Endodermal cell (in vitro differentiated cells): Measurements from ENCODE around the gene FBXL13. TPM values are rescaled to one million over a fixed set of nuclear protein-coding genes. Genes with fewer than 3 reads are reported as not detected.
"Not testable (repeated sequence)": the region's sequence is repeated elsewhere in the genome, so short reads cannot be mapped to it uniquely, and the experiment has no call there.

Experiments used
- DNase-seq: peaks from one replicate; pipeline ENCODE4 v3.0.0-alpha.2; 2017
- H3K27ac ChIP-seq: 2 replicates; pipeline ENCODE4 v1.5.1; 2013; ENCODE audit warnings: mild to moderate bottlenecking, low read depth, low read length, moderate library complexity
- H3K27me3 ChIP-seq: 2 replicates; pipeline ENCODE4 v1.6.1; 2013; ENCODE audit warnings: mild to moderate bottlenecking, low read length, moderate library complexity; ENCODE audit not compliant: insufficient read depth, control insufficient read depth, poor library complexity, severe bottlenecking
- H3K36me3 ChIP-seq: 2 replicates; pipeline ENCODE4 v1.7.0; 2013; ENCODE audit warnings: mild to moderate bottlenecking, low read length, moderate library complexity; ENCODE audit not compliant: control insufficient read depth, insufficient read depth
- H3K4me1 ChIP-seq: one replicate; pipeline ENCODE4 v1.7.0; 2013; ENCODE audit warnings: low read length; ENCODE audit not compliant: control insufficient read depth, insufficient read depth
- H3K4me3 ChIP-seq: 2 replicates; pipeline ENCODE4 v1.5.1; 2013; ENCODE audit warnings: mild to moderate bottlenecking, low read length, moderate library complexity
- H3K9ac ChIP-seq: 2 replicates; pipeline ENCODE4 v1.6.1; 2013; ENCODE audit warnings: mild to moderate bottlenecking, low read length, moderate library complexity; ENCODE audit not compliant: poor library complexity, severe bottlenecking; ENCODE audit errors: extremely low read depth
- H3K9me3 ChIP-seq: 2 replicates; pipeline ENCODE4 v1.6.1; 2013; ENCODE audit warnings: mild to moderate bottlenecking, low read length, moderate library complexity; ENCODE audit not compliant: control insufficient read depth
- H3K27ac Mint-ChIP-seq: 2 replicates; pipeline ENCODE4 v1.8.0; 2020; ENCODE audit warnings: mixed read lengths
- H3K27me3 Mint-ChIP-seq: 2 replicates; pipeline ENCODE4 v1.8.0; 2021; ENCODE audit warnings: mild to moderate bottlenecking, mixed read lengths; ENCODE audit not compliant: insufficient read depth
- H3K36me3 Mint-ChIP-seq: 2 replicates; pipeline ENCODE4 v1.8.0; 2020; ENCODE audit warnings: low read depth, mixed read lengths
- H3K4me1 Mint-ChIP-seq: 2 replicates; pipeline ENCODE4 v1.8.0; 2020; ENCODE audit warnings: mixed read lengths
- H3K4me3 Mint-ChIP-seq: 2 replicates; pipeline ENCODE4 v1.8.0; 2020; ENCODE audit warnings: mild to moderate bottlenecking, moderate library complexity, mixed read lengths
- H3K9me3 Mint-ChIP-seq: 2 replicates; pipeline ENCODE4 v1.8.0; 2020; ENCODE audit warnings: mild to moderate bottlenecking, mixed read lengths
- WGBS, 2 experiments: methylation state at CpG; one replicate each; pipeline versions ENCODE4 v1.1.5 to v1.1.7; 2013; ENCODE audit warnings: missing lambda C conversion rate in 2 of 2, mixed read lengths in 1 of 2; ENCODE audit not compliant: insufficient coverage in 1 of 2, insufficient read length in 1 of 2; 5-methylcytosine and 5-hydroxymethylcytosine counted together
- total RNA-seq, 2 donors: library from RNA; stranded (reverse); fragmentation: NEBNext Ultra II Directional in 1 of 2; extraction: Animal tissue kit (Norgen Biotek cat#: 25700) in 1 of 2; gene quantifications; 2 replicates in 1 of 2; 3 replicates in 1 of 2; pipeline ENCODE4 v1.2.1, GENCODE V29; 2021
- TF ChIP-seq, protein P1 (sequence below): fragments of 200-600 bp; sonication (generic); conservative IDR thresholded peaks from 2 replicates; pipeline ENCODE4 v1.5.0; 2021; ENCODE audit warnings: antibody characterized with exemption, mild to moderate bottlenecking

Gene FBXL13
- total RNA-seq, 2 donors from 2014 or later = 2.1 to 2.7 TPM

- Histone ChIP-seq H3K4me3 (no peak overlapping the region), H3K9me3 (peaks cover 10% of the 10 kb centered on the region), H3K27me3 (no peaks in the 10 kb centered on the region), H3K27ac (no peak overlapping the region), H3K9ac (no peak overlapping the region), H3K36me3 (no peaks in the 10 kb centered on the region), H3K4me1 (no peaks in the 10 kb centered on the region)
- Mint-ChIP-seq H3K9me3 (peaks cover 5% of the 10 kb centered on the region), H3K27ac (no peak overlapping the region), H3K4me3 (no peak overlapping the region), H3K27me3 (no peaks in the 10 kb centered on the region), H3K36me3 (peaks cover 3% of the 10 kb centered on the region), H3K4me1 (no peaks in the 10 kb centered on the region)
- 88 to 95% methylated on average over 3 to 6 of the region's 6 CpGs for whole genome bisulfite sequencing, 2 experiments
- TF ChIP-seq, protein P1, sequence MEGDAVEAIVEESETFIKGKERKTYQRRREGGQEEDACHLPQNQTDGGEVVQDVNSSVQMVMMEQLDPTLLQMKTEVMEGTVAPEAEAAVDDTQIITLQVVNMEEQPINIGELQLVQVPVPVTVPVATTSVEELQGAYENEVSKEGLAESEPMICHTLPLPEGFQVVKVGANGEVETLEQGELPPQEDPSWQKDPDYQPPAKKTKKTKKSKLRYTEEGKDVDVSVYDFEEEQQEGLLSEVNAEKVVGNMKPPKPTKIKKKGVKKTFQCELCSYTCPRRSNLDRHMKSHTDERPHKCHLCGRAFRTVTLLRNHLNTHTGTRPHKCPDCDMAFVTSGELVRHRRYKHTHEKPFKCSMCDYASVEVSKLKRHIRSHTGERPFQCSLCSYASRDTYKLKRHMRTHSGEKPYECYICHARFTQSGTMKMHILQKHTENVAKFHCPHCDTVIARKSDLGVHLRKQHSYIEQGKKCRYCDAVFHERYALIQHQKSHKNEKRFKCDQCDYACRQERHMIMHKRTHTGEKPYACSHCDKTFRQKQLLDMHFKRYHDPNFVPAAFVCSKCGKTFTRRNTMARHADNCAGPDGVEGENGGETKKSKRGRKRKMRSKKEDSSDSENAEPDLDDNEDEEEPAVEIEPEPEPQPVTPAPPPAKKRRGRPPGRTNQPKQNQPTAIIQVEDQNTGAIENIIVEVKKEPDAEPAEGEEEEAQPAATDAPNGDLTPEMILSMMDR = no peak
- peak; percentile 58 for DNase-seq
Measured at GRCh38 chr7:102978284-102978683, 96.3 kb downstream of the FBXL13 start.

DNA sequence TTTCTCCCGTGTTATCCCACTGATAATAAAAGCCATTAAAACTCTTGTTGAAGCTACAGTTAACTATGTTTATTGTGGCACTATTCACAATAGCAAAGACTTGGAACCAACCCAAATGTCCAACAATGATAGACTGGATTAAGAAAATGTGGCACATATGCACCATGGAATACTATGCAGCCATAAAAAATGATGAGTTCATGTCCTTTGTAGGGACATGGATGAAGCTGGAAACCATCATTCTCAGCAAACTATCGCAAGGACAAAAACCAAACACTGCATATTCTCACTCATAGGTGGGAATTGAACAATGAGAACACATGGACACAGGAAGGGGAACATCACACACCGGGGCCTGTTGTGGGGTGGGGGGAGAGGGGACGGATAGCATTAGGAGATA, 97.0 kb downstream of the FBXL13 start:
- not testable (repeated sequence) for H3K27me3 ChIP-seq, H3K4me1 ChIP-seq, H3K27me3 Mint-ChIP-seq, H3K36me3 Mint-ChIP-seq, H3K4me3 Mint-ChIP-seq, H3K27ac Mint-ChIP-seq, H3K4me3 ChIP-seq, H3K27ac ChIP-seq, H3K4me1 Mint-ChIP-seq, H3K36me3 ChIP-seq, H3K9ac ChIP-seq, H3K9me3 ChIP-seq, DNase-seq, H3K9me3 Mint-ChIP-seq
- WGBS, 2 experiments = 74% methylated on average over 3 of the region's 4 CpGs; no CpG with 5 or more reads in 1 of the 2 experiments

- Histone ChIP-seq H3K27me3 (no peaks in the 10 kb centered on the region), H3K9me3 (peaks cover 6% of the 10 kb centered on the region), H3K27ac (no peak overlapping the region), H3K36me3 (no peaks in the 10 kb centered on the region), H3K4me3 (no peak overlapping the region), H3K4me1 (no peaks in the 10 kb centered on the region), H3K9ac (no peak overlapping the region)
- H3K36me3 Mint-ChIP-seq = peaks cover 7% of the 10 kb centered on the region
- TF ChIP-seq, protein P1 = no peak
- H3K4me1 Mint-ChIP-seq = no peaks in the 10 kb centered on the region
- no peak overlapping the region for H3K4me3 Mint-ChIP-seq
- WGBS, 2 experiments = 85 to 89% methylated on average over 8 of the region's 8 CpGs
- no peak for DNase-seq
- H3K27me3 Mint-ChIP-seq = no peaks in the 10 kb centered on the region
- H3K27ac Mint-ChIP-seq = no peak overlapping the region
- H3K9me3 Mint-ChIP-seq = peaks cover 5% of the 10 kb centered on the region
Measured at GRCh38 chr7:102976493-102976892, 98.1 kb downstream of the FBXL13 start.

DNA sequence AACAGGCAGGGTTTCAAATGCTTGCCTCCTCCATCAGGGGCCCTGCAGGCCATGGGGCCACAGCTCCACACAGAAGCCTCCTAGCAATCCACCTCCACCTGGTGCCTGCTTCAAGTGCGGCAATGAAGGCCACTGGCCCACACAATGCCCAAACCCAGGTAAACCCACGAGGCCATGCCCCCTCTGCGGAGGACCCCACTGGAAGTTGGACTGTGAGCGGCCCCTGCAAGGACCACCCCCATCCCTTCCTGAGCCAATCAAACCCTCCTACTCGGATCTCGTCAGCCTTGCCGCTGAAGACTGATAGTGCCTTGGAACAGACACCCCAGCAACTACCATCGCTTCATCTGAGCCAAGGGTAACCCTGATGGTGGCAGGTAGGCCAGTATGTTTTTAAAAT, 98.7 kb downstream of the FBXL13 start:
- Mint-ChIP-seq H3K9me3 (peaks cover 5% of the 10 kb centered on the region), H3K27me3 (no peaks in the 10 kb centered on the region), H3K36me3 (peaks cover 6% of the 10 kb centered on the region), H3K4me3 (no peak overlapping the region), H3K27ac (no peak overlapping the region), H3K4me1 (no peaks in the 10 kb centered on the region)
- WGBS, 2 experiments = 91 to 97% methylated on average over 5 to 8 of the region's 8 CpGs
- Histone ChIP-seq H3K27ac (no peak overlapping the region), H3K4me3 (no peak overlapping the region), H3K9me3 (peaks cover 6% of the 10 kb centered on the region), H3K4me1 (no peaks in the 10 kb centered on the region), H3K36me3 (no peaks in the 10 kb centered on the region), H3K27me3 (no peaks in the 10 kb centered on the region), H3K9ac (no peak overlapping the region)
- TF ChIP-seq, protein P1 = no peak
- DNase-seq = no peak
